Epithelial cell of esophagus (primary cell): ENCODE results near the gene IGFBP5.

ENCODE experiments used
- DNase-seq: peaks from one replicate; pipeline ENCODE4 v3.0.0; 2010; ENCODE audit warnings: low read depth
- H3K4me3 ChIP-seq: 2 replicates; pipeline ENCODE4 v1.5.1; 2011; ENCODE audit warnings: mild to moderate bottlenecking, low read length, control low read depth
- TF ChIP-seq, protein P1 (sequence below): IDR thresholded peaks from 2 replicates; pipeline ENCODE4 v1.5.1; 2011; ENCODE audit warnings: low read depth, mild to moderate bottlenecking, low read length, control low read depth, inconsistent platforms; ENCODE audit not compliant: insufficient read depth; ENCODE audit errors: missing control alignments

The IGFBP5 gene

DNA sequence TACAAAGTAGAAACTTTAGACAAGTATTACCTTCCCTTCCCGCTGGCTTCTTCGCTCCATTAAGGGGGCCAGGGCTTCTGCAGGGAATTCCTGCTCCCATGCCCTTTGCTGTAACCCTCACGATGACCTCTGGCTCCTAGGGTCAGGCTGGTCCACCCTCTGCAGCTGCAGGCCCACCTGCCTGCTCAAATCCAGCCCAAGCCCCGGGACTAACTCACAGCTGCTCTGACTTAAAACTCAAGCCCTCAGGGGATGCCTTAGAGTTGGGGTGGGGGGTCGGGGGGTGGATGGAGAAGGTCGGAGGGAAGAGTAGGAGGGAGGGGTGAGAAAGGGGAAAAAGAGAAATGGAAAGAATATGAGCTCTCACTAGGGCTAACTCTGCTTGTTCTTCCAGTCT lies 4.9 kb downstream of the IGFBP5 start:
- no peak for DNase-seq
- TF ChIP-seq, protein P1, sequence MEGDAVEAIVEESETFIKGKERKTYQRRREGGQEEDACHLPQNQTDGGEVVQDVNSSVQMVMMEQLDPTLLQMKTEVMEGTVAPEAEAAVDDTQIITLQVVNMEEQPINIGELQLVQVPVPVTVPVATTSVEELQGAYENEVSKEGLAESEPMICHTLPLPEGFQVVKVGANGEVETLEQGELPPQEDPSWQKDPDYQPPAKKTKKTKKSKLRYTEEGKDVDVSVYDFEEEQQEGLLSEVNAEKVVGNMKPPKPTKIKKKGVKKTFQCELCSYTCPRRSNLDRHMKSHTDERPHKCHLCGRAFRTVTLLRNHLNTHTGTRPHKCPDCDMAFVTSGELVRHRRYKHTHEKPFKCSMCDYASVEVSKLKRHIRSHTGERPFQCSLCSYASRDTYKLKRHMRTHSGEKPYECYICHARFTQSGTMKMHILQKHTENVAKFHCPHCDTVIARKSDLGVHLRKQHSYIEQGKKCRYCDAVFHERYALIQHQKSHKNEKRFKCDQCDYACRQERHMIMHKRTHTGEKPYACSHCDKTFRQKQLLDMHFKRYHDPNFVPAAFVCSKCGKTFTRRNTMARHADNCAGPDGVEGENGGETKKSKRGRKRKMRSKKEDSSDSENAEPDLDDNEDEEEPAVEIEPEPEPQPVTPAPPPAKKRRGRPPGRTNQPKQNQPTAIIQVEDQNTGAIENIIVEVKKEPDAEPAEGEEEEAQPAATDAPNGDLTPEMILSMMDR = no peak
- no peak overlapping the region for H3K4me3 ChIP-seq

DNA sequence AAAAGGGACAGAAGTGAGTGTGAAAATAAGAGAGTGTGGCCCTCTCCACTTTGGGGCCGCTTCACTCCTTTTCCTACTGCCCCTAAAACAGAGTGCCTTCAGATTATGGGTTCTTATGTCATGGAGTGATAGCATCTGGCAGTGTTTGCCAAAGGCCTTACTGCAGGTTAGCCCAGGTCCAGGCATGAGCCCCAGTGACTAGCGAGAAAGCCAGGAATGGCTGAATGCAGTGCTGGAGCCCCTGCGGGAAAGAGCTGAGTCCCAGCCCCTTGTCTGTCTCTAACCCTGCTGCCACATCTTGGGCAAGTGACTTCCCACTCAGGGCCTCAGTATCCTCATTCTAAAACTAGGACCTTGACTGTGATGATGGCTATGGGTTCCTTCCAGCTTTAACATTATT lies 6.0 kb downstream of the IGFBP5 start:
- DNase-seq = no peak
- TF ChIP-seq, protein P1 = no peak
- no peak overlapping the region for H3K4me3 ChIP-seq

DNA sequence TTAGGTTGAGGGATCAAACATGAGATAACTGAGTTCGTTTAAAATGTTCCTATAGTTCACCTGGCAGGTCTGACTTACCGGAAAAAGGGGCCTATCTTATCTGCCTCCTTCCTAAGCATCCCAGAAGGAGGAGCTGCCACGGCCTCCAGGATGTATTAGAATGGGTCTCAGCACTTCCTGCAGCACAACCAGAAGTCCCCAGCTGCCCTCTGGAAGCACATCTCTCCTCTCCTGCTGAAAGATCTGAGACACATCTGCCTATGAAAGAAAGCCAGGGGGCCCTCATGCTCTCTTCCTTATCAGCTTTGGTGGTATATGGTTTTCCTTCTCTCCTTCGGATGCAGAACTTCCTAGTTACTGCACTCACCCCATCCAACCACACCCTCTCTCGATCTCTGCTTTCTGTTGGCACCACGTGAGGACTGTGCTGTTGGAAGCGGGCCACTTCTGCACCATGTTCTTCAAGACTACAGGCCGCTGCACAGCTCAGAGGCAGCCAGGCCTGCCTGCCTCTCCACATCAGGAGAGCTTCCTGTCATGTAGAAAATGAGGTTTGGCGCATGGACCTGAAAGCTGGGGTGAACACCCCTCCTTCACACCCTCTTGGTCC lies 6.5 kb downstream of the IGFBP5 start:
- no peak overlapping the region for H3K4me3 ChIP-seq
- DNase-seq = no peak
- TF ChIP-seq, protein P1 = no peak

DNA sequence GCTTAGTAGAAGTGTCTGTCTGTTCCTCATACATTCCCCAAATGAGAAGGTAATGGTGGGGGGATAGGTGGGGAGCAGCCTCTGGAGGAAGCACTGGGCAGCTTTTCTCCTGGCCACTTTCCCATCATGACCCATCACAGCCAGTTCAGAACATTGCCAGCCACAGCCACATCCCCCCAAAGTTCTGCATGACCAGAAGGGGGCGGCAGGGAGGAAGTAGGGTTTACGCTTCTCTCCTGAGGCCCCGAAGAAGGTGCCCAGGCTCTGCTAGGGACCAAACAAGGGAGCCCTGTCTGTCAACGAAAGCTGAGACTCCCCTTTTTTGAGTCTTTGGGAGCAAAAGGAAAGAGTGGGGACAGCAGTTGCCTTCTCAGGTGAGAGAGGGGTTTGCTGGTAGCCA lies 7.7 kb downstream of the IGFBP5 start:
- no peak overlapping the region for H3K4me3 ChIP-seq
- TF ChIP-seq, protein P1 = peak; percentile 11
- DNase-seq = no peak

DNA sequence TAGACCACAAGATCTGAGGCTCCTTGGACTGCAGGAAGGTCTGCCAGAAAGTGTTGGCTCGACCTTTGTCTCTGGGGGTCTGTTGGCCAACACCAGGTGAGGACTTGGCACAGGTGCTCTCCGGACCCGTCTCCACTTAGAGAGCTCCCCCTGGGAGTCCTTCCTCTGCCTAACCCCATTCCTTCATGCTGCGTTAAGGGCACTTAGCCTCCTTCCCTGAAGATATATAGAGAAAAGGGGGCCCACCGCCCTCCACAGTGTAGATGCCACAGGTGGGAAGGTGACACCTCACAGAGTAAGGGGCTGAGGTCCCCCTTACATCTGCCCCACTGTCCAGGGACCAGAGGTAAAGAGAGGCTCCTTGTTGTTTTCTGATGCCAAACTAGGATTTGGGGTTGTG lies 8.2 kb downstream of the IGFBP5 start:
- DNase-seq = no peak
- H3K4me3 ChIP-seq = no peak overlapping the region
- TF ChIP-seq, protein P1 = no peak

DNA sequence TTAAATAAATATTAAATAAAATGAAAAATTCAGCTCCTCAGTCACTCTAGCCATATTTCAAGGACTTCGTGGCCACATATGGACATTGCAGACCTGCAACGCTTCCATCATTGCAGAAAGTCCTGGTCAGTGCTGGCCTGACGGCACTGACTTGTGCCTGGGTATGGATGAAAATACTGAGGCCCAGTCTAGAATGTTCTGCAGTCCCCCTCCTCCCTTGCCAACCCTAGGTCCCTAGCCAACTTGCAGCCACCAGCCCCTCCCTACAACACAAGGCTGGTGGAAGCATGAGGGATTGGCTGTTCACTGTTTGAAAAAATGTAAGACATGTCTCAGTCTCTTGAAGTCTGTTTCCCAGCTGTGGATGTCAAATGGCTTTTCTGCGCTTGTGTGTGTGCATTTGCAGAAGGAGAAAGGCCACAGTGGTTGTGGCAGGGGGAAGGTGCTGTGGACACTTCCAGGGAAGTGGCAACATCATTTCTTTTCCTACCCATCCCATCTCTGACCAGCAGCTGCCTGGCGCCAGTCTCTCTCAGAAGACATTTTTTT lies 9.9 kb downstream of the IGFBP5 start:
- TF ChIP-seq, protein P1 = no peak
- DNase-seq = no peak
- H3K4me3 ChIP-seq = no peak overlapping the region

DNA sequence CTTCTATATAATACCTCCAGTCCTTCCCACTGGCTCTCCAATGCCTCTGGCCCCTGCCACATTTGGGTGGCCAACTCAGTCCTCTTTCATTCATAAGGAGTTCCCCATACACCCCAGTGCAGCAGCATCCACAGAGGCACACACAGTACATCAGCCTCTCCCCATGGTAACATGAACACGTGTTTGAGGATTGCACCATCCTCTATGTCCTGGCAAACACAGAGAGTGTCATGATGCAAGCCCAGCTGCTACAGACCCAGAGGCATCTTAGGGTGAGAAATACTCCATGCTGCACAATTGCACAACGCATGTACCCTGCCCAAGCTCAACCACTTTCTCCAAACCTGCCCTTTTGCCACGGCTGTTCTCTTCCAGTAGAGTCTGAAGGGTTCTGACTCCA lies 11.5 kb downstream of the IGFBP5 start:
- no peak overlapping the region for H3K4me3 ChIP-seq
- DNase-seq = peak; percentile 99

More for the DNA sequence above, 11.5 kb downstream of the IGFBP5 start:
- TF ChIP-seq, protein P1 = no peak
